Naive thymus-derived CD8-positive, alpha-beta T cell (primary cell): ENCODE results near the gene GIMAP8. TPM values are rescaled to one million over a fixed set of nuclear protein-coding genes. Genes with fewer than 3 reads are reported as not detected.
A peak's percentile ranks its signal among the peaks of the same experiment; 100 is the strongest.
"Not testable (repeated sequence)": the region's sequence is repeated elsewhere in the genome, so short reads cannot be mapped to it uniquely, and the experiment has no call there.

Experiments
- ATAC-seq, 2 donors: fragments of 150-1000 bp; cut with Tn5 transposase in 1 of 2; sonication (Bioruptor Pico), chemical (Tn5 transposase) in 1 of 2; 1 replicate in 1 of 2; 2 replicates in 1 of 2; pipeline ENCODE4 v1.10.0; 2021; ENCODE audit warnings: mild to moderate bottlenecking in 2 of 2, moderate library complexity in 2 of 2
- POLR2A ChIA-PET: fragments of 350-600 bp; sonication (Branson Sonifier 250); formaldehyde crosslinking; loops from one replicate; lab custom pipeline; 2021; ENCODE audit warnings: antibody characterized with exemption; lab: Charles Lee
- DNase-seq, 10 donors: peaks; one replicate each; pipeline versions ENCODE4 v3.0.0 to v3.0.0-alpha.2; 2020 to 2022
- H3K27ac Mint-ChIP-seq, 10 donors: one replicate each; pipeline ENCODE4 v1.8.0; 2020 to 2022; ENCODE audit warnings: mild to moderate bottlenecking in 10 of 10, mixed read lengths in 10 of 10, moderate library complexity in 4 of 10, inconsistent platforms in 1 of 10
- H3K27me3 Mint-ChIP-seq, 5 donors: one replicate each; pipeline ENCODE4 v1.8.0; 2021 to 2022; ENCODE audit warnings: mixed read lengths in 5 of 5
- H3K36me3 Mint-ChIP-seq, 3 donors: one replicate each; pipeline ENCODE4 v1.8.0; 2020 to 2022; ENCODE audit warnings: mixed read lengths in 3 of 3, mild to moderate bottlenecking in 2 of 3, inconsistent platforms in 1 of 3
- H3K4me1 Mint-ChIP-seq, 4 donors: one replicate each; pipeline ENCODE4 v1.8.0; 2021 to 2022; ENCODE audit warnings: mixed read lengths in 4 of 4
- H3K4me3 Mint-ChIP-seq, 10 donors: one replicate each; pipeline ENCODE4 v1.8.0; 2020 to 2022; ENCODE audit warnings: mild to moderate bottlenecking in 10 of 10, mixed read lengths in 10 of 10, moderate library complexity in 6 of 10, inconsistent platforms in 1 of 10
- H3K9me3 Mint-ChIP-seq, 9 donors: one replicate each; pipeline ENCODE4 v1.8.0; 2020 to 2022; ENCODE audit warnings: mixed read lengths in 9 of 9, mild to moderate bottlenecking in 3 of 9, inconsistent platforms in 1 of 9, moderate library complexity in 1 of 9
- polyA plus RNA-seq, 3 donors: library from polyadenylated mRNA; unstranded; fragments of 300-500 nt; fragmentation: Illumina TruSeq; gene quantifications; one replicate each; pipeline ENCODE4 v1.2.3, GENCODE V29; 2021
- total RNA-seq, 8 experiments: library from RNA in 2 of 8; stranded (reverse) in 2 of 8; gene quantifications; one replicate each; pipeline ENCODE4 v1.2.3 and lab custom pipeline; 2021 to 2026

GIMAP8 gene
- total and polyA plus RNA-seq, 5 experiments from 2014 or later: 18.9 to 68.0 (median 38.9) TPM

DNA sequence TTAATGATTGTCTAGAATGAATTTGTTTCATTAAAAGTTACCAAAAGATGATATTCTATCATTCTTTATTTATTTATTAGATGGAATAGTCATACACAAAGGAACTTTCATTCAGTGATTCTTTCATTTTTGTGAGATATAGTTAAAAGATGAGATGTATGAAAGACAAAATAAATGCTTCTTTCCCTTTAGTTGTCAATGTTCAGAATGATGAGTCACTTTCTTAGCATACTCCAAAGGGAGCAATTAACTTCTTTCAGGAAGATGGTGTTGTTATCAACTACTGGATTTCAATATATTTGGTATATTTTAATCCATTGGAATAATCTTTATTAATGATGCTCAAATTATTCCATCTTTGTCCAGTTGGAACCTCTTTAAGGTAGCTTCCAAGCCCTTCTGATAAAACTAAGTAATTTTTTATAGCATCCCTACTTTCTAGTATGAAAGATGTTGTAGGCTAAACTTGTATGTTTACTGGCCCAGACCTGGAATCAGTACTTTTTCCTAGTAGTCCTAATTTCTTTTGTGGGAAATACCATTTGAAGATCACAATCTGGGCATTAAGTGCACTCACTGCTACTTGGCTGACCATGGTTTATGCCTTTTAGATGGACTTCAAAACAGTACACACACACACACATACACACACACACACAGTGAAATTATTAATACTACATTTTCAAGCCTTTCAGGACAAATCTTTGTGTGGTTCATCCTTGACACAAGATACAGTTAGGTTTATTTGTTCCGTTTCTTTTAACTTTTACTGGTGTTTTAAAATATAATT lies 66.7 kb downstream of the GIMAP8 start:
- Mint-ChIP-seq H3K9me3 (peaks cover 0 to 8% (median 1%) of the 10 kb centered on the region in 9 donors), H3K36me3 (peaks cover 52 to 62% (median 60%) of the 10 kb centered on the region in 3 donors), H3K27ac (peak overlapping the region; percentile 81 to 99 (median 98)), H3K4me3 (peak overlapping the region; percentile 96 to 100 (median 99)), H3K4me1 (peaks cover 17 to 46% (median 36%) of the 10 kb centered on the region in 4 donors), H3K27me3 (no peaks in the 10 kb centered on the region)
- POLR2A ChIA-PET: interaction anchor here (1.0 to 13.2 kb wide), 15 partner anchors 10 to 238 kb away, joined by 3 to 812 read pairs (median 44); partner anchors contain the start of genes GIMAP1, GIMAP2, GIMAP4 and GIMAP5
- ATAC-seq (no peak), DNase-seq (no peak)

DNA sequence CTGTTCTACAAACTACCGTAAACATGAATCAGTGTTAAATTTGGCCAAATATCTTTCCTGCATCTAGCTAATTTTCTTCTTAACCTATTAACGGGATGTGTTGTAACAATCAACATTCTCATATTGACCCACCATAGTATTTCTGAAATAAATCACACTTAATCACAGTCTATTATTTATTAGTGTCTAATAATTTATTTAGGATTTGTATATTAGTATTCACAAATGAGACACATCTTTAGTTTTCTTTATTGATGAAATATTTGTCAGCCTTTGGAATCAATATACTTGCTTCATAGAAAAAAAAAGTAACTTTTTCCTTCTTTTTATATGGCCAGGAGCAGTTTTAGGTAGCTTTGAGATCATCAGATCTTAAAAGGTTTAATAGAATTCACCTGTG lies 68.9 kb downstream of the GIMAP8 start:
- peaks cover 13 to 39% (median 31%) of the 10 kb centered on the region in 4 donors for H3K4me1 Mint-ChIP-seq
- peaks cover 53 to 78% (median 72%) of the 10 kb centered on the region in 3 donors for H3K36me3 Mint-ChIP-seq
- POLR2A ChIA-PET: interaction anchor here (0.6 to 13.2 kb wide), 17 partner anchors 15 to 236 kb away, joined by 3 to 812 read pairs (median 15); partner anchors contain the start of genes GIMAP1, GIMAP2, GIMAP4 and GIMAP5
- no peaks in the 10 kb centered on the region for H3K27me3 Mint-ChIP-seq
- peaks cover 0 to 28% (median 4%) of the 10 kb centered on the region in 9 donors for H3K9me3 Mint-ChIP-seq
- peak overlapping the region in 9 of 10 donors; percentile 87 to 99 (median 95) for H3K27ac Mint-ChIP-seq
- no peak for DNase-seq
- H3K4me3 Mint-ChIP-seq: peak overlapping the region; percentile 91 to 100 (median 99)
- ATAC-seq: no peak

DNA sequence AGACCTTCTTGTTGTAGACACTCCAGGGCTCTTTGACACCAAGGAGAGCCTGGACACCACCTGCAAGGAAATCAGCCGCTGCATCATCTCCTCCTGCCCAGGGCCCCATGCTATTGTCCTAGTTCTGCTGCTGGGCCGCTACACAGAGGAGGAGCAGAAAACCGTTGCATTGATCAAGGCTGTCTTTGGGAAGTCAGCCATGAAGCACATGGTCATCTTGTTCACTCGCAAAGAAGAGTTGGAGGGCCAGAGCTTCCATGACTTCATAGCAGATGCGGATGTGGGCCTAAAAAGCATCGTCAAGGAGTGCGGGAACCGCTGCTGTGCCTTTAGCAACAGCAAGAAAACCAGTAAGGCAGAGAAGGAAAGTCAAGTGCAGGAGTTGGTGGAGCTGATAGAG lies 69.7 kb downstream of the GIMAP8 start:
- Mint-ChIP-seq H3K4me3 (peak overlapping the region; percentile 91 to 100 (median 99)), H3K27me3 (no peaks in the 10 kb centered on the region), H3K27ac (peak overlapping the region; percentile 87 to 99 (median 94)), H3K36me3 (peaks cover 55 to 81% (median 70%) of the 10 kb centered on the region in 3 donors), H3K9me3 (peaks cover 3 to 35% (median 10%) of the 10 kb centered on the region in 9 donors), H3K4me1 (peaks cover 16 to 43% (median 35%) of the 10 kb centered on the region in 4 donors)
- ATAC-seq (peak; percentile 19 to 26), DNase-seq (peak in 4 of 10 donors; percentile 27 to 70 (median 36))
- POLR2A ChIA-PET: interaction anchor here (0.6 to 13.2 kb wide), 28 partner anchors 9 to 237 kb away, joined by 3 to 812 read pairs (median 6); partner anchors contain the start of genes GIMAP1, GIMAP2, GIMAP4 and GIMAP5

DNA sequence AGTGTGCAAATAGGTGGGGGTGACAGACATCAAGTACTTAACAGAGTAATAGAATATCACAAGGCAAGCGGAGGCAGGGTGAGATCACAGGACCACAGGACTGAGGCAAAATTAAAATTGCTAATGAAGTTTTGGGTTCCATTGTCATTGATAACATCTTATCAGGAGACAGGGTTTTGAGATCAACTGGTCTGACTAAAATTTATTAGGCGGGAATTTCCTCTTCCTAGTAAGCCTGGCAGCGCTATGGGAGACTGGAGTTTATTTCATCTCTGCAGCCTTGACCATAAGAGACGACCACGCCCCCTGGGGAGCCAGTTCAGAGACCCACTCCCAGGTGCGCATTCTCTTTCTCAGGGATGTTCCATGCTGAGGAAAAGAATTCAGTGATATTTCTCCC lies 72.5 kb downstream of the GIMAP8 start:
- DNase-seq, ATAC-seq, H3K27me3 Mint-ChIP-seq: not testable (repeated sequence)
- Mint-ChIP-seq H3K4me3 (peak overlapping the region; percentile 28 to 100 (median 92)), H3K9me3 (peaks cover 6 to 58% (median 26%) of the 10 kb centered on the region in 9 donors), H3K4me1 (peaks cover 21 to 60% (median 56%) of the 10 kb centered on the region in 4 donors), H3K27ac (peak overlapping the region; percentile 53 to 96 (median 88)), H3K36me3 (peaks cover 44 to 74% (median 55%) of the 10 kb centered on the region in 3 donors)
- POLR2A ChIA-PET: interaction anchor here (0.7 to 13.2 kb wide), 8 partner anchors 32 to 215 kb away, joined by 4 to 812 read pairs (median 100); partner anchors contain the start of genes GIMAP1, GIMAP4, GIMAP5 and GIMAP6

DNA sequence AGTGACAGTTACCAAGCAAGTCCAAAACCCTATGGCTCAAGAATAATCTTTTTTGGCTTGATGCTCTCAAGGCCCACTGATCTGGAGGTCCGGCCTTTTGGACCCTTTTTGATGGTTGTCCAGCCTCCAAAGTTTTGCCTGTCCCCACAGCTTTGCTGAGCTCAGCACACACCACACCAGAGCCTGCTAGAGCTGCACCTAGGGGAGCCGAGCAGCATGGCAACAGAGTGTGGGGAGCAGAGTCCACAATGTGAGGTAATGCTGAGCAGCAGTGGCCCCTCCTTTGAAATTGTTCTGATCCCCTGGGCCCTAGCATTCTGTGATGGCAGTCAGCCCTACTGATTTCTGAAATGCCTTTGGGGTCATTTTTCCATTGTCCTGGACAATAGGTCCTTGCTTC lies 73.6 kb downstream of the GIMAP8 start:
- peaks cover 26 to 69% (median 61%) of the 10 kb centered on the region in 4 donors for H3K4me1 Mint-ChIP-seq
- peak overlapping the region in 6 of 10 donors; percentile 8 to 88 (median 44) for H3K4me3 Mint-ChIP-seq
- DNase-seq (no peak), ATAC-seq (peak in 1 of 2 donors; percentile 48)
- H3K27me3 Mint-ChIP-seq: no peaks in the 10 kb centered on the region
- peaks cover 44 to 75% (median 44%) of the 10 kb centered on the region in 3 donors for H3K36me3 Mint-ChIP-seq
- peak overlapping the region; percentile 53 to 96 (median 82) for H3K27ac Mint-ChIP-seq
- POLR2A ChIA-PET: interaction anchor here (0.5 to 3.3 kb wide), 8 partner anchors 10 to 166 kb away, joined by 3 to 26 read pairs (median 3); partner anchors contain the start of genes GIMAP4 and GIMAP8
- peaks cover 10 to 69% (median 37%) of the 10 kb centered on the region in 9 donors for H3K9me3 Mint-ChIP-seq

Other genes starting within 250 kb of the GIMAP8 start
- gene LRRC61, start 127.3 kb upstream of the GIMAP8 start, total RNA-seq: 10 to 100 TPM; 13.8 to 16.0 TPM
- 10 to 100 TPM; 17.8 to 34.3 (median 33.5) TPM for gene LRRC61, start 127.3 kb upstream of the GIMAP8 start, polyA plus RNA-seq
- 10 to 100 TPM in 1 of 2 experiments, 1 to 10 TPM in 1; 9.8 to 12.8 TPM for gene ACTR3C, start 127.1 kb upstream of the GIMAP8 start, total RNA-seq
- gene ACTR3C, start 127.1 kb upstream of the GIMAP8 start, polyA plus RNA-seq: 1 to 10 TPM; 2.1 to 4.6 (median 3.5) TPM
- under 1 TPM in 1 of 2 experiments, not detected in 1; 0.29 TPM for gene RARRES2, start 109.0 kb upstream of the GIMAP8 start, total RNA-seq
- gene RARRES2, start 109.0 kb upstream of the GIMAP8 start, polyA plus RNA-seq: not detected
- 100 to 1,000 TPM; 104 to 108 TPM for gene REPIN1, start 81.8 kb upstream of the GIMAP8 start, total RNA-seq
- gene REPIN1, start 81.8 kb upstream of the GIMAP8 start, polyA plus RNA-seq: 10 to 100 TPM; 39.8 to 73.0 (median 49.8) TPM
- gene ZNF775, start 71.3 kb upstream of the GIMAP8 start, total RNA-seq: 1 to 10 TPM; 5.6 to 5.9 TPM
- 1 to 10 TPM; 1.5 to 7.6 (median 3.1) TPM for gene ZNF775, start 71.3 kb upstream of the GIMAP8 start, polyA plus RNA-seq
- gene GIMAP7, start 64.2 kb downstream of the GIMAP8 start, total RNA-seq: 100 to 1,000 TPM; 367 to 369 TPM
- gene GIMAP7, start 64.2 kb downstream of the GIMAP8 start, polyA plus RNA-seq: 100 to 1,000 TPM; 451 to 821 (median 658) TPM
- 100 to 1,000 TPM; 381 to 403 TPM for gene GIMAP4, start 116.8 kb downstream of the GIMAP8 start, total RNA-seq
- 100 to 1,000 TPM; 233 to 526 (median 341) TPM for gene GIMAP4, start 116.8 kb downstream of the GIMAP8 start, polyA plus RNA-seq
- 100 to 1,000 TPM; 213 to 216 TPM for gene GIMAP6, start 181.8 kb downstream of the GIMAP8 start, total RNA-seq
- gene GIMAP6, start 181.8 kb downstream of the GIMAP8 start, polyA plus RNA-seq: 100 to 1,000 TPM; 115 to 173 (median 121) TPM
- gene GIMAP2, start 235.1 kb downstream of the GIMAP8 start, total RNA-seq: 100 to 1,000 TPM; 231 to 238 TPM
- 100 to 1,000 TPM in 1 of 3 donors, 10 to 100 TPM in 2; 89.3 to 102 (median 93.8) TPM for gene GIMAP2, start 235.1 kb downstream of the GIMAP8 start, polyA plus RNA-seq